Measurements from ENCODE around the gene NGEF. TPM values are rescaled to one million over a fixed set of nuclear protein-coding genes. Genes with fewer than 3 reads are reported as not detected.

NGEF gene
- total and polyA plus RNA-seq, 9 of the 15 experiments (the other 6 are each of a cell fraction or from before 2014, with no cell fraction given): 0.07 to 0.17 (median 0.09) TPM; not detected in 6

DNA sequence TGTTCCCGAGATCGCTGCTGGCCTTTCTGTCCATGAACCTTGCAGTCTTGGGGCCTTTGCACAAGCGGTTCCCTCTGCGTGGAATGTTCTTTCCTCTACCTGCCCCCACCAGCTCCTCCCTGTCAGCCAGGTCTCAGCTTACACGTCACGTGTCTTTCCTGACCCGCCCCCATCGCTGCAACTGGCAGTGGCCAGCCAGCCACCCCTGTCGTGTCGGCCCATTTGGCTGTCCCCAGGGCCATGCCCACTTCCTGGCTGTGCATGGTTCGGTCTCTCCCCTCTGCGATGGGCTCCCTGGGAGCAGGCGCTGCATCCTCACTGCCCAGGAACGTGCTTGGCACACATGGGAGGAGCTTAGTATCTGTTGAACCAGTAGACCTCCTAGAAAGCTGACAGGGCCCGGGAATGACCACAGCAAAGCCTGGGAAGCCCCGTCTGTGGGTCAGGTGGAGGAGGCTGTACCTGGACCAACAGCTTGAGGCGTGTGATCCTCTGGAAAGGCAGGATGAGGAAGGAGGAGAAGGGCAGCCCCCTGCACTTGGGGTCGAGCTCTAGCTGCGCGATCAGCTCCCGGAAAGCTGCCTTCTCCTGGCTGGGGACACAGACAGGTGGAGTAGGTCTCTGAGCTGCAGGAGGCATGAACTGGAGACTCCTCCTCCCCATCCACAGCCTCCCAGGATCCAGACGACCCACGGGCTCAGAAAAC is 122.0 kb downstream of the NGEF start:
- no peaks in the 10 kb centered on the region for H3K79me2 ChIP-seq (ENCODE audit: control insufficient read depth, insufficient read depth, low read length)
- intact Hi-C loops (cut with micrococcal nuclease): no loop called here
- H3K9ac ChIP-seq (ENCODE audit: insufficient read depth in 1 of 2, low read depth in 2 of 2, low read length in 2 of 2): peak overlapping the region in 1 of 2 experiments; percentile 81; a peak in 2 of 4 replicates
- no peaks in the 10 kb centered on the region for H3K36me3 ChIP-seq (ENCODE audit: control insufficient read depth, insufficient read depth, low read length)
- no peak overlapping the region for H3K4me3 ChIP-seq
- in situ Hi-C loops (cut with MboI): no loop called here
- peak overlapping the region; percentile 76 for H2AFZ ChIP-seq (ENCODE audit: low read depth, low read length)
- H3K27ac ChIP-seq (ENCODE audit: extremely low read depth, low read depth, low read length): no peak overlapping the region
- no peaks in the 10 kb centered on the region for H3K9me3 ChIP-seq (replicated peaks; ENCODE audit: control insufficient read depth, insufficient read depth, low read depth, low read length)
- 22% methylated on average over 13 of the region's 23 CpGs for WGBS (ENCODE audit: insufficient coverage, low coverage, missing lambda C conversion rate)
- POLR2A ChIA-PET: interaction anchor here (0.5 to 0.7 kb wide), 4 partner anchors 11 to 345 kb away, joined by 3 to 4 read pairs (median 3); no protein-coding TSS in a partner anchor
- ATAC-seq (peak; percentile 89), DNase-seq (ENCODE audit: extremely low read depth in 1 of 4, low spot score in 3 of 4) (peak; percentile 41 to 73 (median 58)), FAIRE-seq (no peak)
- peaks cover 5 to 11% of the 10 kb centered on the region in 2 experiments; a peak in 3 of 5 replicates for H3K4me1 ChIP-seq (replicated peaks in 1 of 2; ENCODE audit: control insufficient read depth in 2 of 2, insufficient read depth in 2 of 2, low read length in 2 of 2)
- BruUV-seq (replicated peaks): no TSS peak
- H4K20me1 ChIP-seq (replicated peaks; ENCODE audit: control insufficient read depth, insufficient read depth, low read length): no peaks in the 10 kb centered on the region
- no peaks in the 10 kb centered on the region for H3K9me1 ChIP-seq (ENCODE audit: control insufficient read depth, insufficient read depth, low read length)
- H3K27me3 ChIP-seq (ENCODE audit: control insufficient read depth in 2 of 2, insufficient read depth in 2 of 2, low read length in 2 of 2): peaks cover 3 to 62% of the 10 kb centered on the region in 2 experiments; a peak in 3 of 5 replicates
- CTCF ChIA-PET (ENCODE audit: low intra/inter-chr PET ratio): no interaction called here
- H3K4me2 ChIP-seq (ENCODE audit: insufficient read depth, low read length): peak overlapping the region; percentile 65
- 0 out of 2 replicates have a peak, but pooled peaks have one; percentile 20 for TF ChIP-seq CTBP1 (IDR thresholded peaks at IDR 0.05; ENCODE audit: borderline replicate concordance)
- peak; percentile 33; the same call in 1 of the 2 replicates for TF ChIP-seq MTA3 (IDR thresholded peaks at IDR 0.05; ENCODE audit: borderline replicate concordance)
- TF ChIP-seq TOE1 (IDR thresholded peaks at IDR 0.05; ENCODE audit: borderline replicate concordance): peak; percentile 84
- no peak for TF ChIP-seq TOE1 (CRISPR knock-in tag; IDR thresholded peaks at IDR 0.05; ENCODE audit: borderline replicate concordance, low read depth)
- no peak for TF ChIP-seq ETV6 (IDR thresholded peaks at IDR 0.05; ENCODE audit: borderline replicate concordance in 1 of 2, low read depth in 2 of 2, low read length in 1 of 2)
- TF ChIP-seq ETV6 (CRISPR knock-in tag; IDR thresholded peaks at IDR 0.05; ENCODE audit: borderline replicate concordance): no peak
- TF ChIP-seq PKNOX1 (IDR thresholded peaks at IDR 0.05): peak; percentile 64; the same call in 1 of the 2 replicates
- peak; percentile 72 for TF ChIP-seq USF2 (CRISPR knock-in tag; IDR thresholded peaks at IDR 0.05)
- 0 out of 2 replicates have a peak, but pooled peaks have one; percentile 8 for TF ChIP-seq TFE3 (CRISPR knock-in tag; IDR thresholded peaks at IDR 0.05)
- TF ChIP-seq GABPB2 (CRISPR knock-in tag; conservative IDR thresholded peaks at IDR 0.05): no peak
- 0 out of 2 replicates have a peak, but pooled peaks have one; percentile 19 for TF ChIP-seq CBFA2T2 (conservative IDR thresholded peaks at IDR 0.05)
- TF ChIP-seq MEIS2 (IDR thresholded peaks at IDR 0.05; ENCODE audit: partially characterized antibody): peak; percentile 9
- 0 out of 2 replicates have a peak, but pooled peaks have one; percentile 24 for TF ChIP-seq BHLHE40 (IDR thresholded peaks at IDR 0.05; ENCODE audit: low read length)

Measured in K562 (cell line).